ENCODE data around the gene JADE1.

Gene JADE1

DNA sequence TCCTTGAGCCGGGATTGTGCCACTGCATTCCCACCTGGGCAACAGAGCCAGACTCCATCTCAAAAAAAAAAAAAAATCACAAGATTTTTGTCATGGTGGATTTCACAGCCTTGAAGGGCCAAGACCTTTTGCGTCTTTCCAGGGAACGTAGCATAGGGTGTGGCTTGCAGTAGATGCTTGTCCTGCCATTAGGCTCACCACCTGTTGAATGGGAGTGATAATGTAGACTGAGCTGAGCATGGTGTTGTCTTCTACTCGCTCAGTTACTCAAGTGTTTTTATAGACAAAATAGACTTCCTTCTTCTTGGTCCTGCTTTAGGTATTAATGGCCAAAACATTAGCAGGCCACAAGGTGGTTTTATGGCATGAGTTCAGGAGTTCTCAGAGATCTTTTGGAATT, 40.8 kb downstream of the JADE1 start:
- Histone ChIP-seq H3F3A (ENCODE audit: low read depth) (peaks cover 13% of the 10 kb centered on the region), H4K20me1 (ENCODE audit: insufficient read depth, low read length, poor library complexity, severe bottlenecking) (peaks cover 22% of the 10 kb centered on the region), H3K79me2 (ENCODE audit: insufficient read depth, low read length) (peaks cover 14% of the 10 kb centered on the region), H3K4me1 (ENCODE audit: insufficient read depth, low read length, poor library complexity, severe bottlenecking) (peaks cover 19% of the 10 kb centered on the region), H2AFZ (ENCODE audit: low read length) (no peak overlapping the region), H3K9me2 (replicated peaks; ENCODE audit: low read depth, low read length) (no peaks in the 10 kb centered on the region), H3K9me3 (ENCODE audit: insufficient read depth, low read depth, low read length) (no peaks in the 10 kb centered on the region), H3K36me3 (ENCODE audit: insufficient read depth, low read length) (peaks cover 91% of the 10 kb centered on the region), H3K4me3 (ENCODE audit: low read length, poor library complexity, severe bottlenecking) (no peak overlapping the region), H3K9ac (ENCODE audit: low read depth, low read length, poor library complexity, severe bottlenecking) (no peak overlapping the region), H3K27me3 (ENCODE audit: insufficient read depth, low read length, poor library complexity, severe bottlenecking) (no peaks in the 10 kb centered on the region), H3K4me2 (ENCODE audit: low read depth, low read length, poor library complexity, severe bottlenecking) (no peak overlapping the region)
- no peak for TF ChIP-seq EZH2phosphoT487 (IDR thresholded peaks at IDR 0.05; ENCODE audit: borderline replicate concordance)
- TF ChIP-seq, protein P1, sequence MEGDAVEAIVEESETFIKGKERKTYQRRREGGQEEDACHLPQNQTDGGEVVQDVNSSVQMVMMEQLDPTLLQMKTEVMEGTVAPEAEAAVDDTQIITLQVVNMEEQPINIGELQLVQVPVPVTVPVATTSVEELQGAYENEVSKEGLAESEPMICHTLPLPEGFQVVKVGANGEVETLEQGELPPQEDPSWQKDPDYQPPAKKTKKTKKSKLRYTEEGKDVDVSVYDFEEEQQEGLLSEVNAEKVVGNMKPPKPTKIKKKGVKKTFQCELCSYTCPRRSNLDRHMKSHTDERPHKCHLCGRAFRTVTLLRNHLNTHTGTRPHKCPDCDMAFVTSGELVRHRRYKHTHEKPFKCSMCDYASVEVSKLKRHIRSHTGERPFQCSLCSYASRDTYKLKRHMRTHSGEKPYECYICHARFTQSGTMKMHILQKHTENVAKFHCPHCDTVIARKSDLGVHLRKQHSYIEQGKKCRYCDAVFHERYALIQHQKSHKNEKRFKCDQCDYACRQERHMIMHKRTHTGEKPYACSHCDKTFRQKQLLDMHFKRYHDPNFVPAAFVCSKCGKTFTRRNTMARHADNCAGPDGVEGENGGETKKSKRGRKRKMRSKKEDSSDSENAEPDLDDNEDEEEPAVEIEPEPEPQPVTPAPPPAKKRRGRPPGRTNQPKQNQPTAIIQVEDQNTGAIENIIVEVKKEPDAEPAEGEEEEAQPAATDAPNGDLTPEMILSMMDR (conservative IDR thresholded peaks at IDR 0.05; ENCODE audit: low read length): no peak

- TF ChIP-seq EZH2phosphoT487 (IDR thresholded peaks at IDR 0.05; ENCODE audit: borderline replicate concordance): no peak
- TF ChIP-seq, protein P1 (conservative IDR thresholded peaks at IDR 0.05; ENCODE audit: low read length): no peak
- Histone ChIP-seq H3K9me3 (ENCODE audit: insufficient read depth, low read depth, low read length) (no peaks in the 10 kb centered on the region), H3K27me3 (ENCODE audit: insufficient read depth, low read length, poor library complexity, severe bottlenecking) (no peaks in the 10 kb centered on the region), H3F3A (ENCODE audit: low read depth) (peaks cover 13% of the 10 kb centered on the region), H3K4me1 (ENCODE audit: insufficient read depth, low read length, poor library complexity, severe bottlenecking) (peaks cover 19% of the 10 kb centered on the region), H3K4me2 (ENCODE audit: low read depth, low read length, poor library complexity, severe bottlenecking) (peak overlapping the region; percentile 22), H3K36me3 (ENCODE audit: insufficient read depth, low read length) (peaks cover 93% of the 10 kb centered on the region), H3K79me2 (ENCODE audit: insufficient read depth, low read length) (peaks cover 18% of the 10 kb centered on the region), H3K9ac (ENCODE audit: low read depth, low read length, poor library complexity, severe bottlenecking) (no peak overlapping the region), H3K9me2 (replicated peaks; ENCODE audit: low read depth, low read length) (no peaks in the 10 kb centered on the region), H2AFZ (ENCODE audit: low read length) (no peak overlapping the region), H3K4me3 (ENCODE audit: low read length, poor library complexity, severe bottlenecking) (no peak overlapping the region), H4K20me1 (ENCODE audit: insufficient read depth, low read length, poor library complexity, severe bottlenecking) (peaks cover 26% of the 10 kb centered on the region)
Measured at GRCh38 chr4:128853741-128854140, 44.2 kb downstream of the JADE1 start.

- H4K20me1 ChIP-seq (ENCODE audit: insufficient read depth, low read length, poor library complexity, severe bottlenecking): peaks cover 26% of the 10 kb centered on the region
- peak overlapping the region; percentile 22 for H3K4me2 ChIP-seq (ENCODE audit: low read depth, low read length, poor library complexity, severe bottlenecking)
- no peaks in the 10 kb centered on the region for H3K9me2 ChIP-seq (replicated peaks; ENCODE audit: low read depth, low read length)
- H3K4me1 ChIP-seq (ENCODE audit: insufficient read depth, low read length, poor library complexity, severe bottlenecking): peaks cover 19% of the 10 kb centered on the region
- H3F3A ChIP-seq (ENCODE audit: low read depth): peaks cover 13% of the 10 kb centered on the region
- no peaks in the 10 kb centered on the region for H3K9me3 ChIP-seq (ENCODE audit: insufficient read depth, low read depth, low read length)
- H3K4me3 ChIP-seq (ENCODE audit: low read length, poor library complexity, severe bottlenecking): no peak overlapping the region
- H3K27me3 ChIP-seq (ENCODE audit: insufficient read depth, low read length, poor library complexity, severe bottlenecking): no peaks in the 10 kb centered on the region
- H3K36me3 ChIP-seq (ENCODE audit: insufficient read depth, low read length): peaks cover 93% of the 10 kb centered on the region
- TF ChIP-seq, protein P1 (conservative IDR thresholded peaks at IDR 0.05; ENCODE audit: low read length): no peak
- no peak for TF ChIP-seq EZH2phosphoT487 (IDR thresholded peaks at IDR 0.05; ENCODE audit: borderline replicate concordance)
- H3K79me2 ChIP-seq (ENCODE audit: insufficient read depth, low read length): peaks cover 18% of the 10 kb centered on the region
- H3K9ac ChIP-seq (ENCODE audit: low read depth, low read length, poor library complexity, severe bottlenecking): no peak overlapping the region
- H2AFZ ChIP-seq (ENCODE audit: low read length): no peak overlapping the region
Measured at GRCh38 chr4:128854433-128854832, 44.9 kb downstream of the JADE1 start.
